Gastrocnemius medialis (tissue), 4 donors: ENCODE measurements around the gene AANAT.

Source experiments
- CTCF ChIP-seq, 5 experiments: fragments of 450-650 bp in 3 of 5; fragments of 200-600 bp in 2 of 5; sonication (generic) in 2 of 5; IDR thresholded peaks in 4 of 5; conservative IDR thresholded peaks in 1 of 5; 1 replicate in 4 of 5; 2 replicates in 1 of 5; pipeline ENCODE4 v1.5.1; 2016 to 2019; ENCODE audit warnings: antibody characterized with exemption in 5 of 5, mild to moderate bottlenecking in 3 of 5, moderate library complexity in 3 of 5
- POLR2A ChIP-seq, 2 donors: fragments of 450-650 bp; IDR thresholded peaks; one replicate each; pipeline ENCODE4 v1.6.1; 2017; ENCODE audit warnings: antibody characterized with exemption in 2 of 2, mild to moderate bottlenecking in 2 of 2, moderate library complexity in 2 of 2

GRCh38 chr17:76431509-76431908, 35.9 kb upstream of the AANAT start:
- no peak for TF ChIP-seq CTCF (IDR thresholded peaks at IDR 0.05 in 4 of 5, conservative IDR thresholded peaks at IDR 0.05 in 1 of 5)
- no peak for TF ChIP-seq POLR2A (IDR thresholded peaks at IDR 0.05)
